Spinal cord (tissue), 10 donors: ENCODE results near the gene PRIMA1. TPM values are rescaled to one million over a fixed set of nuclear protein-coding genes. Genes with fewer than 3 reads are reported as not detected.

Experiments used
- DNase-seq, 6 donors: peaks; one replicate each; pipeline versions ENCODE4 v3.0.0 to v3.0.0-alpha.2; 2013 to 2015; ENCODE audit warnings: low spot score in 6 of 6, low read depth in 4 of 6
- H3K27ac ChIP-seq: one replicate; pipeline ENCODE4 v1.5.1; 2013; ENCODE audit warnings: low read depth, low read length, control low read depth
- H3K27me3 ChIP-seq: one replicate; pipeline ENCODE4 v1.6.1; 2013; ENCODE audit warnings: low read length; ENCODE audit not compliant: control insufficient read depth, insufficient read depth
- H3K36me3 ChIP-seq: one replicate; pipeline ENCODE4 v1.6.1; 2013; ENCODE audit warnings: low read length; ENCODE audit not compliant: control insufficient read depth, insufficient read depth
- H3K4me1 ChIP-seq: one replicate; pipeline ENCODE4 v1.6.1; 2013; ENCODE audit warnings: low read length; ENCODE audit not compliant: control insufficient read depth, insufficient read depth
- H3K4me3 ChIP-seq: one replicate; pipeline ENCODE4 v1.5.1; 2013; ENCODE audit warnings: low read depth, low read length, control low read depth
- H3K9me3 ChIP-seq: one replicate; pipeline ENCODE4 v1.6.1; 2013; ENCODE audit warnings: low read length; ENCODE audit not compliant: control insufficient read depth, insufficient read depth
- WGBS: methylation state at CpG from one replicate; pipeline ENCODE4 v1.1.5; 2013; ENCODE audit warnings: missing lambda C conversion rate; ENCODE audit not compliant: insufficient coverage; 5-methylcytosine and 5-hydroxymethylcytosine counted together
- polyA plus RNA-seq, 2 donors: library from polyadenylated mRNA; unstranded; fragments of 120-200 nt; gene quantifications; one replicate each; pipeline ENCODE4 v1.2.1, GENCODE V29; 2013; ENCODE audit not compliant: insufficient read length in 2 of 2
- total RNA-seq, 2 donors: library from RNA; depleted of rRNA in 1 of 2; stranded (reverse); fragments of 120-200 nt in 1 of 2; fragments of >200 nt in 1 of 2; gene quantifications; one replicate each; pipeline versions ENCODE4 v1.2.3 to v1.2.4, GENCODE V29; 2013 to 2014
- donor health status: healthy.

Gene PRIMA1
- total and polyA plus RNA-seq, 4 donors = 4.5 to 27.8 (median 12.0) TPM

DNA sequence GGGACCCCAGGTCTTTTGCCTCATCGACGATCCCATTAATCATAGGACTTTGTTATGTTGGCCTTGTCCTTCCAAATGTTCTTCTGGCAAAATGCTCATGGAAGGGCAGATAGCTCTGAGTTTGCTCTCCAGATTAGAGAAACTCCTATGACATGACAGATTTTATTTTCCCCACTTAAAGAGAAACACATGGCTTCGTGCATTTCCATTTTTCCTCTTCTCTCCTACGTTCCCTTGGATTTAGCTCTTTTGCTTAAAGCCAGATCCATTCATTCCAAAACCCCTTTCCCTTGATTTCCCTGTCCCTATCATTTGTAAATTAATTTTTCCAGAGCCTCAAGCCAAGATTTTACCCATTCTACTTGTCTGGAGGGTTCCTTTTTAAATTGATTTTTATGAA is 2.9 kb downstream of the PRIMA1 start:
- H3K4me1 ChIP-seq = peaks cover 38% of the 10 kb centered on the region

DNA sequence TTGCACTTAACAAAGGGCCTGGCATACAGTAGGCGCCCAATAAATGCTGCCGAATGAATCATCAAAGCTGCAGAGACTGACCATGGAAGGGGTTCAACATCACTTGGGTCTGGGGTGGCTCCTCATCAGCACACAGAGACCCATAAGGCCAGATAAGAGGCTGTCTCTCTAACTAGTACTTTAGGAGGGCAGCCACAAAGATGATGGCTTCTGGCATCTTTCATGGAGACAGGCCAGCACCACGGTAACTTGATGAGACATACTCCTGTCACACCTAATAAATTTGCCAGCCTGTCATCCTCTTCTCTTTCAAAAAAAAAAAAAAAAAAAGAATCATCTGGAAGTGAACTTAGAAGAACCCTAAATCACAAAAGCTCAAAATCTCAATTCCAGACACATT is 3.4 kb downstream of the PRIMA1 start:
- H3K4me1 ChIP-seq = peaks cover 41% of the 10 kb centered on the region
- no peaks in the 10 kb centered on the region for H3K36me3 ChIP-seq
- no peak for DNase-seq
- H3K9me3 ChIP-seq = no peaks in the 10 kb centered on the region
- no peak overlapping the region for H3K4me3 ChIP-seq
- 69% methylated on average over 3 of the region's 3 CpGs for WGBS
- H3K27me3 ChIP-seq = peaks cover 7% of the 10 kb centered on the region
- no peak overlapping the region for H3K27ac ChIP-seq

More for the DNA sequence above, 2.9 kb downstream of the PRIMA1 start:
- DNase-seq = no peak
- Histone ChIP-seq H3K36me3 (no peaks in the 10 kb centered on the region), H3K27me3 (peaks cover 7% of the 10 kb centered on the region), H3K27ac (no peak overlapping the region), H3K4me3 (peak overlapping the region; percentile 72), H3K9me3 (no peaks in the 10 kb centered on the region)
- WGBS = 87% methylated on average over 4 of the region's 4 CpGs

DNA sequence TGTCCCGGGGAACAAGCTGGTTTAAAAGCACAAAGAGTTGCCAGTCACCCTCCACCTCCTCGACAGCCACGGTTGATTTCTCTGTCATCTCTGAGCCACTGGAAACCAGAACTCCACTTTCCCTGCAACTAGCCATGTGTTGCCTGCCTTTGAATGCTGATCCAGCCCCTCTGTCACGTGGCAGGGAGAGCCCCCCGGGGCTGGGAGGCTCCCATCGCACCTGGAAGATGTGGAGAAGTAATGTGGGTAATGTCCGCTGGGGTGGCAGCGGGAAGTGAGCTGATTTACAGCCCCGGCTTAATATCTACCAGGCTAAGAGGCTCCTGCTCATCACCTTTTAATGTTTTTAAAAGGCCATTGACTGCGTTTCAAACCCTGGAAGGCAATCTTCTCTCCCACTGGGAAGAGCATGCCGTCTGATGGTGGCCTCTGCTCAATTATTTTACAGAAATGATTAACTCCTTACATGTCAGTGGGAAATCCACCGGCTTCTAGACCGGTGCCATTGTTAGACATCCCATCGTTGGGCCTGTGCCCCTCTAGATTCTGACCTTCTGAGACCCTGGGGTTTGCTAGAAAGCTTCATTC is 7.4 kb downstream of the PRIMA1 start:
- peaks cover 7% of the 10 kb centered on the region for H3K36me3 ChIP-seq
- DNase-seq = peak in 1 of 6 donors; percentile 52
- WGBS = 51% methylated on average over 10 of the region's 14 CpGs
- peak overlapping the region; percentile 5 for H3K27ac ChIP-seq
- H3K27me3 ChIP-seq = no peaks in the 10 kb centered on the region
- H3K4me1 ChIP-seq = peaks cover 26% of the 10 kb centered on the region
- no peaks in the 10 kb centered on the region for H3K9me3 ChIP-seq
- H3K4me3 ChIP-seq = no peak overlapping the region

DNA sequence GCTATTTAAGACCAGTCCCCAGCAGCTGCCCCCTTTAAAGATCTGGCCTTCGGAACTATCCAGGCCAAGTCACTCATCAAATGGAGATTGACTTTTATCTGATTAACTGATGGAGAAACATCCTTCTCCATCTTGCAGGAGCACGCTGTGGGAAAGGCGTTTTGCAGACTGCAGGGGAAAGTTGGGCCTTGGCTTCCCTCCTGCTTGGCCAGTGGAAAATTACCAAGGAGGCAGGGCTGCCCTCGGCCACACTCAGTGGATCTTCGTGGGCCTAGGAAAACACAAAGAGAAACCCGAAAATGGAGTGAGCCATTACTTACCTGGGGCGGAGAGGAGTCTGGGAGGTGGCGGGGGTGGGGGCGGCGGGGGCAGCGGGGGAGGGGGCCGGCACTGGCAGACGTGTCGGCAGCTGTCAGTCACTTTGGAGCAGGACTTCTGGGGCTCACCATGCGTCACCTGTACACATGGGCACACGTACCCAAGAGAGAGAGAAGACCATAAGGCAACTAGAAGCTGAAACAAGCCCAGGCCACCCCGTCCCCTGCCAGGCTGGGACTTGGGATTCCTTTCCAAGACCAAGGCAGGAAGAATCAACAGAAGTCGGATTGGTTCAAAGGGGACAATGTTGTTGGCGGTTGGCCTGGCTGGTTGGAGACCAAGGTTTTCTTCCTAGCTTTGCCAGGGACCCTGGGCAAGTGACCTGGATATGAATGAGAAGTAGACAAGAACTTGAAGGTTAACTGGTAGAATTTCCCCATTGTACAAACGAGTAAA is 9.2 kb downstream of the PRIMA1 start:
- H3K4me1 ChIP-seq = peaks cover 26% of the 10 kb centered on the region
- no peaks in the 10 kb centered on the region for H3K27me3 ChIP-seq
- no peak overlapping the region for H3K4me3 ChIP-seq
- H3K27ac ChIP-seq = peak overlapping the region; percentile 58
- no peak for DNase-seq
- H3K9me3 ChIP-seq = no peaks in the 10 kb centered on the region
- 83% methylated on average over 16 of the region's 20 CpGs for WGBS
- H3K36me3 ChIP-seq = peaks cover 10% of the 10 kb centered on the region

DNA sequence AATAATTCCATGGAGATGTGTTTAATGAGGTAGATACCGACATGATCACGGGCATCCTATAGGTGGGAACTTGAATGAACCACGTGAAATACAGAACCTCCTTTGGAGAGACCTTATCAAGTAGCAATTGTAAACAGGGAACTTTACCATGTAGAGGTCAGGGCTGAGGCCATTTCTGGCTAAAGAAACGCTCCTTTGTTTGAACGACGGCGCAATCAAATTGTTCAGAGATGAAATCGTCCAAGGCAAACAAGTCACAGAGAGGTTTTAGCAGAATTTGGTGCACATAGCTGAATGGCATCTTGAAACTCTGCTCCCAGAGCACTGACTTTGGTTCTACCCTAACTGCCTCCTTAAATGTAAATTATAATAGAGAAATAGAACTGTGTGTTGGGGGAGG is 9.8 kb downstream of the PRIMA1 start:
- H3K27ac ChIP-seq = peak overlapping the region; percentile 26
- 75% methylated on average over 7 of the region's 8 CpGs for WGBS

DNA sequence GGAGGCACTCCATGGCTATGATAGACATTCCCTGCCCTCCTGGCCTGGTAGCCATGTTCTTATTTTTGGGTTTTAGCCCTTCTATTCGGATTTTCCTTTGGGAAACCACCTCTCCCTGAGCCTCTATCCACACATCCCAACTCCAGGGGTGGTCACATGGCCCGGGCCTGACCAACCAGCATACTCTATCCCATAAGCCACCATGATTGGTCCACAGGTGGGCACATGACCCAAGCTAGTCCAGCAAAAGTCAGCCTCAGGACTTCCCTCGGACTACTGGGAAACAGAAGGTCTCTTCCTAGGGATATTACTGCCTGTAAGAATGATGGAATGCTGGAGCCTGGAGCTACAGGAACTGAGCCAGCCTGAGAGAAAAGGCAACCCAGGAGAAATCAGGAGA is 12.5 kb downstream of the PRIMA1 start:
- peaks cover 20% of the 10 kb centered on the region for H3K4me1 ChIP-seq
- H3K36me3 ChIP-seq = peaks cover 15% of the 10 kb centered on the region
- no peak overlapping the region for H3K4me3 ChIP-seq
- no peaks in the 10 kb centered on the region for H3K9me3 ChIP-seq
- no peak for DNase-seq
- H3K27me3 ChIP-seq = no peaks in the 10 kb centered on the region
- WGBS = 90% methylated on average over 3 of the region's 3 CpGs
- no peak overlapping the region for H3K27ac ChIP-seq

More for the DNA sequence above, 9.8 kb downstream of the PRIMA1 start:
- H3K4me3 ChIP-seq = no peak overlapping the region
- H3K9me3 ChIP-seq = no peaks in the 10 kb centered on the region
- H3K27me3 ChIP-seq = no peaks in the 10 kb centered on the region
- peaks cover 26% of the 10 kb centered on the region for H3K4me1 ChIP-seq
- no peak for DNase-seq
- peaks cover 12% of the 10 kb centered on the region for H3K36me3 ChIP-seq

DNA sequence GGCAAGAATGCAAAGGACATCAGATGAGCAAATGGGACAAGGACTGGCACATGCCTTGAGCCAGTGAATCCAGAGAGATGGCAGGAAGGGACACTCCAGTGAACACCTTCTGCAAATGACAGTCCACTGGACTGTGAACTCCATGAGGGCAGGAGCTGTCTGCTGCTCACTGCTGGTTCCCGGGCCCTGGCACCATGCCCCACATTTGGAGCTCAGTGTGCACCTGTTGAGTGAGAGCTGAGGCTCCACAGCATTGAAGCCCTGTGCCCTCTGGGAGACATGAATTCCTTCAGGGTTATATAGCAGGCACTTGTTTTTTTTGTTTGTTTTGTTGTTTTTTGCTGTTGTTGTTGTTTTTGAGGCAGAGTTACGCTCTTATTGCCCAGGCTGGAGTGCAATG is 13.1 kb downstream of the PRIMA1 start:
- no peak for DNase-seq
- WGBS = 100% methylated on average over 2 of the region's 2 CpGs
- no peaks in the 10 kb centered on the region for H3K9me3 ChIP-seq
- H3K36me3 ChIP-seq = peaks cover 17% of the 10 kb centered on the region
- no peak overlapping the region for H3K27ac ChIP-seq
- H3K4me1 ChIP-seq = peaks cover 14% of the 10 kb centered on the region
- no peak overlapping the region for H3K4me3 ChIP-seq
- no peaks in the 10 kb centered on the region for H3K27me3 ChIP-seq

DNA sequence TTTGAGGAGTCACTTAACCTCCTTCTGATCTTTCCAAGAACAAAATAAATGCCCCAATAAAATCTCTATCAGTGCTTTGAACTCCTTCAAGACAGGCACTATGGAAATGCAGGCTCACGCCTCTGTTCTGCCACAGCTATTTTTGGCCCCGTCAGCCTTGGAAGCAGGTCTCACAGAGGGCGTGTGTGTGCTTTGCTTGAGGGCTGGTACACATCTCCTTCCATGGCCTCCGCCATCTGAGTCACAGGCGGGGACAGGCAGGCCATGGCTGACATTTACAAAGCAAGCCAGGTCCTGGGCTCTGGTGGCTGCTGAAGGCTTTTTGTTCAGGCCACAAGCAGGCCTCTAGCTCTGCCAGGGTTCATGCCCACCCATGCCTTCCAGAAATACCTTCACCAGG is 16.0 kb downstream of the PRIMA1 start:
- WGBS = 91% methylated on average over 5 of the region's 5 CpGs
- Histone ChIP-seq H3K4me3 (no peak overlapping the region), H3K36me3 (peaks cover 17% of the 10 kb centered on the region), H3K27ac (no peak overlapping the region), H3K4me1 (no peaks in the 10 kb centered on the region), H3K9me3 (no peaks in the 10 kb centered on the region), H3K27me3 (no peaks in the 10 kb centered on the region)
- no peak for DNase-seq

DNA sequence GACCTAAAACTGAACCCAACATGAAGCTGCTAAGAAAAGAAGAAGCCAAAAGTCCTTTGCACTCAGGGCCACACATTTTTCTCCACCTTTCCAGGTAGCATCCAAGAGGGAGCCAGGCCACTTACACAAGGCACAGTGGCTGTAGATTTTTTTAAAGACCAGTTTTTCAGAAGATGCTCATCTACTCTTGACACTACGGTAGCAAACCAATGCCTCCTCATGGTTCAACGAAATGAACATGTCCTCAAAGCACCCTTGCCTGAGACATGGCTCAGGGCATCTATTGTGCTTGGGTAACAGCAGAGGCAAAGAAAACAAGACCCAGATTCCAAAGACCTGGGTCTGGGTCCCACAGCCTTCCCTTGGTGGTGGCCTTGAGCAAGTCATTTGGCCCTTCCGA is 22.3 kb downstream of the PRIMA1 start:
- peaks cover 31% of the 10 kb centered on the region for H3K4me1 ChIP-seq
- H3K27ac ChIP-seq = no peak overlapping the region
- H3K27me3 ChIP-seq = no peaks in the 10 kb centered on the region
- 74% methylated on average over 3 of the region's 3 CpGs for WGBS
- H3K4me3 ChIP-seq = no peak overlapping the region
- DNase-seq = no peak
- H3K9me3 ChIP-seq = no peaks in the 10 kb centered on the region
- H3K36me3 ChIP-seq = peaks cover 17% of the 10 kb centered on the region

DNA sequence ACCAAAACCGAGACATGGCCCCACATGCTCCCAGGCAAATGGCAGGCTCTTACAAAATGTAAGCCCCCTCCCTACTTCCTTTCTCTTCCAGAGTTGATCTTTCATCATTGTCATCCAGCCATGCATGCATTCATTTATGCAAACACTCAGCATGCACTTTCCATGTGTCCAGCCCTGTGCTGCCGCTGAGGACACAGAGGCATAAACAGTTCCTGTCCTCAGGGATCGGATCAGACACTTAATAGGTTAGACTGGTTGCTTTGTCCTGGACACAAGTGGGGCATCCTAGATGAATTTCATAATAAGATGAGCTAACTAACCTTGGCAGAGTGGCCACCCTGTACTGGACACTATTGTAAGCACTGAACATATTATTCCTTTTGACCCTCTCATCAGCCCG is 23.1 kb downstream of the PRIMA1 start:
- H3K27me3 ChIP-seq = no peaks in the 10 kb centered on the region
- H3K36me3 ChIP-seq = peaks cover 15% of the 10 kb centered on the region
- no peak overlapping the region for H3K27ac ChIP-seq
- no peak overlapping the region for H3K4me3 ChIP-seq
- no peak for DNase-seq
- no peaks in the 10 kb centered on the region for H3K9me3 ChIP-seq
- H3K4me1 ChIP-seq = peaks cover 39% of the 10 kb centered on the region
- WGBS = 42% methylated on average over 3 of the region's 4 CpGs
